K562 (cell line): Measurements from ENCODE around the gene JAK3. TPM values are rescaled to one million over a fixed set of nuclear protein-coding genes. Genes with fewer than 3 reads are reported as not detected.
A peak's percentile ranks its signal among the peaks of the same experiment; 100 is the strongest.

Source experiments
- BRCA1 ChIP-seq, 2 experiments: fragments of 450-650 bp in 1 of 2; sonication (generic) in 1 of 2; formaldehyde crosslinking in 1 of 2; IDR thresholded peaks; 2 replicates each; pipeline versions ENCODE4 v1.5.0 to v1.6.1; 2017 to 2020; ENCODE audit warnings: mild to moderate bottlenecking in 1 of 2, missing genetic modification reagents in 1 of 2
- CC2D1A ChIP-seq: fragments of 450-650 bp; IDR thresholded peaks from 2 replicates; pipeline ENCODE4 v1.6.1; 2017; ENCODE audit warnings: mild to moderate bottlenecking
- CHD1 ChIP-seq: fragments of 200-600 bp; sonication (generic); IDR thresholded peaks from one replicate; pipeline ENCODE4 v1.6.1; 2012; ENCODE audit warnings: mild to moderate bottlenecking, moderate library complexity, low read length, inconsistent platforms
- DACH1 ChIP-seq: fragments of 450-650 bp; IDR thresholded peaks from 2 replicates; pipeline ENCODE4 v1.6.1; 2018; ENCODE audit not compliant: partially characterized antibody
- DPF2 ChIP-seq: fragments of 450-650 bp; IDR thresholded peaks from 2 replicates; pipeline ENCODE4 v1.6.1; 2016
- GABPA ChIP-seq: fragments of 200-800 bp; sonication (Bioruptor generic); conservative IDR thresholded peaks from 2 replicates; pipeline ENCODE4 v1.6.1; 2016; ENCODE audit warnings: low read depth, missing genetic modification characterization, missing compliant biosample characterization
- JUN ChIP-seq, 2 experiments: sonication (generic) in 1 of 2; formaldehyde crosslinking in 1 of 2; IDR thresholded peaks; 2 replicates each; pipeline versions ENCODE4 v1.6.1 to v1.8.0; 2012 to 2022; ENCODE audit warnings: borderline replicate concordance in 2 of 2, mild to moderate bottlenecking in 2 of 2, improper control_type of control experiment in 1 of 2, low read depth in 1 of 2, low read length in 1 of 2, missing genetic modification reagents in 1 of 2
- KDM5B ChIP-seq: fragments of 200-600 bp; sonication (generic); IDR thresholded peaks from 2 replicates; pipeline ENCODE4 v1.6.1; 2012; ENCODE audit warnings: low read depth, mild to moderate bottlenecking, moderate library complexity, low read length, control low read depth, inconsistent platforms; ENCODE audit not compliant: insufficient replicate concordance
- MCM5 ChIP-seq: fragments of 450-650 bp; IDR thresholded peaks from 2 replicates; pipeline ENCODE4 v1.6.1; 2016; ENCODE audit warnings: low read depth
- MEF2A ChIP-seq: IDR thresholded peaks from 2 replicates; pipeline ENCODE4 v1.6.1; 2011; ENCODE audit warnings: low read depth, mild to moderate bottlenecking, low read length, moderate library complexity; ENCODE audit not compliant: control insufficient read depth
- MTA3 ChIP-seq: fragments of 450-650 bp; formaldehyde crosslinking; IDR thresholded peaks from 2 replicates; pipeline ENCODE4 v1.6.1; 2017; ENCODE audit warnings: mild to moderate bottlenecking, borderline replicate concordance
- NBN ChIP-seq: fragments of 450-650 bp; IDR thresholded peaks from 2 replicates; pipeline ENCODE4 v1.6.1; 2016; ENCODE audit warnings: low read depth, mild to moderate bottlenecking
- NFE2L1 ChIP-seq: fragments of 450-650 bp; IDR thresholded peaks from 2 replicates; pipeline ENCODE4 v1.6.1; 2016; ENCODE audit warnings: missing genetic modification characterization, low read depth, mild to moderate bottlenecking, missing compliant biosample characterization, moderate library complexity, borderline replicate concordance
- POU5F1 ChIP-seq: fragments of 150-350 bp; IDR thresholded peaks from 2 replicates; pipeline ENCODE4 v1.6.1; 2014; ENCODE audit warnings: borderline replicate concordance, low read length, low read depth, mild to moderate bottlenecking; ENCODE audit not compliant: partially characterized antibody
- SIN3A ChIP-seq, 2 experiments: fragments of 150-350 bp in 1 of 2; IDR thresholded peaks; 2 replicates each; pipeline ENCODE4 v1.6.1; 2011 to 2016; ENCODE audit warnings: borderline replicate concordance in 2 of 2, low read depth in 2 of 2, low read length in 2 of 2, mild to moderate bottlenecking in 2 of 2, moderate library complexity in 2 of 2; ENCODE audit not compliant: control insufficient read depth in 1 of 2
- ZBTB7A ChIP-seq: IDR thresholded peaks from 2 replicates; pipeline ENCODE4 v1.6.1; 2011; ENCODE audit warnings: low read depth, mild to moderate bottlenecking, low read length, moderate library complexity, borderline replicate concordance; ENCODE audit not compliant: control insufficient read depth
- ZNF282 ChIP-seq: sonication (generic); formaldehyde crosslinking; IDR thresholded peaks from 2 replicates; pipeline ENCODE4 v1.8.1; 2023; ENCODE audit warnings: missing genetic modification reagents
- ZNF583 ChIP-seq: fragments of 250-450 bp; sonication (Bioruptor Pico); IDR thresholded peaks from 2 replicates; pipeline ENCODE4 v1.4.0; 2020
- ZNF717 ChIP-seq: fragments of 250-450 bp; sonication (Bioruptor Pico); IDR thresholded peaks from 2 replicates; pipeline ENCODE4 v1.5.0; 2021
- polyA plus RNA-seq, 8 experiments: library from polyadenylated mRNA; depleted of rRNA in 4 of 8; stranded (reverse) in 5 of 8; unstranded in 3 of 8; fragments of >200 nt; fragmentation: Nextera tagmentation in 2 of 8; fragmentation: Illumina TruSeq in 1 of 8; extraction: Ambion mirVana in 2 of 8; extraction: Trizol in 1 of 8; gene quantifications; 2 replicates each; pipeline versions ENCODE4 v1.2.1 to v1.2.3, GENCODE V29; 2011 to 2014; ENCODE audit warnings: inconsistent platforms in 1 of 8, missing spikeins in 1 of 8
- total RNA-seq, 7 experiments: library from RNA; depleted of rRNA in 6 of 7; stranded (reverse); fragments of >200 nt in 6 of 7; fragmentation: Illumina TruSeq in 2 of 7; extraction: Trizol in 2 of 7; gene quantifications; 2 replicates each; pipeline versions ENCODE4 v1.2.1 to v1.2.3, GENCODE V29; 2011 to 2021; ENCODE audit warnings: low replicate concordance in 1 of 7
- TF ChIP-seq, protein P1 (sequence below): fragments of 450-650 bp; formaldehyde crosslinking; IDR thresholded peaks from 2 replicates; pipeline ENCODE4 v1.4.0; 2020; ENCODE audit warnings: mild to moderate bottlenecking, moderate library complexity
- TF ChIP-seq, protein P2 (sequence below): fragments of 450-650 bp; formaldehyde crosslinking; IDR thresholded peaks from 2 replicates; pipeline ENCODE4 v1.4.0; 2022; ENCODE audit warnings: missing genetic modification characterization
- TF ChIP-seq, protein P3 (sequence below): sonication (generic); formaldehyde crosslinking; IDR thresholded peaks from 2 replicates; pipeline ENCODE4 v1.8.0; 2022; ENCODE audit warnings: missing genetic modification reagents, mild to moderate bottlenecking, borderline replicate concordance
- TF ChIP-seq, protein P4 (sequence below): fragments of 250-450 bp; sonication (Bioruptor Pico); IDR thresholded peaks from 2 replicates; pipeline ENCODE4 v1.4.0; 2020

Gene JAK3
- total and polyA plus RNA-seq, 9 of the 15 experiments (the other 6 are each of a cell fraction or from before 2014, with no cell fraction given): 0.01 to 0.18 (median 0.07) TPM; not detected in 1

DNA sequence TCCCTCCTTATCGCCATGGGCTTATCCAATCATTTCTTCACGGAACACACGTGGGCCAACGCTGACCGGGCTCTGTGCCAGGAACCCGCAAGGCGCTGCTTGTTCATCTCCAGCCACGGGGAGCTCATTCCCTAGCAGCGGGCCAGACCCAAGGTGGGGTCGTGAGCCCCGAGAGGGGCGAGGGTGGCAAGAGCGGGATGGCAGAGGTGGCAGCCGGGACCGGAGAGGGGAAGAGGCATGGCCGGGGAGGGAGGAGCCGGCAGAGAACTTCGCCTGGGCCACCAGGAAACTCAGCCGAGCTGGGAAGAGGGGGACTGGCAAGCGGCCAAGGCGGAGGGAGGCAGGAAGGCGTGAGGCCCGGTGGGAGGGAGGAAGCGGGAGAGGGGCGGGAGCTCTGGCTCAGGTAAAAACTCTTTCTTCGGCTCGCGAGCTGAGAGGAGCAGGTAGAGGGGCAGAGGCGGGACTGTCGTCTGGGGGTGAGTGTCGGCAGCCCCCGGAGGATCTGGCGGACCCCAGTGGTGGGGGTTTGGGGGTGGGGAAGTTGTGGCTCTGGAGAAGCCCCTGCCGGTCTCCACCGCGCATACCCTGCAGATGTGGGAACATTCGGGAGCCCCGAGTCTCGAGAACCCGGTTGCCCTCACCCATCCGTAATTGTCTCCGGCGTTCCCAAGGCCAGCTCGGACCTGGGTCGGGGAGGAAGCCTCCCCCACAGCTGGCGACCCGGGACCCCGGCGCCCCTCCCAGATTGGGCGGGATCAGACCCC is 52.9 kb downstream of the JAK3 start, which contains the start of gene B3GNT3 (continued):
- TF ChIP-seq, protein P1, sequence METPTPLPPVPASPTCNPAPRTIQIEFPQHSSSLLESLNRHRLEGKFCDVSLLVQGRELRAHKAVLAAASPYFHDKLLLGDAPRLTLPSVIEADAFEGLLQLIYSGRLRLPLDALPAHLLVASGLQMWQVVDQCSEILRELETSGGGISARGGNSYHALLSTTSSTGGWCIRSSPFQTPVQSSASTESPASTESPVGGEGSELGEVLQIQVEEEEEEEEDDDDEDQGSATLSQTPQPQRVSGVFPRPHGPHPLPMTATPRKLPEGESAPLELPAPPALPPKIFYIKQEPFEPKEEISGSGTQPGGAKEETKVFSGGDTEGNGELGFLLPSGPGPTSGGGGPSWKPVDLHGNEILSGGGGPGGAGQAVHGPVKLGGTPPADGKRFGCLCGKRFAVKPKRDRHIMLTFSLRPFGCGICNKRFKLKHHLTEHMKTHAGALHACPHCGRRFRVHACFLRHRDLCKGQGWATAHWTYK (CRISPR knock-in tag): no peak
- peak; percentile 77; the same call in 1 of the 2 replicates for TF ChIP-seq MTA3
- TF ChIP-seq NFE2L1: no peak
- TF ChIP-seq, protein P2, sequence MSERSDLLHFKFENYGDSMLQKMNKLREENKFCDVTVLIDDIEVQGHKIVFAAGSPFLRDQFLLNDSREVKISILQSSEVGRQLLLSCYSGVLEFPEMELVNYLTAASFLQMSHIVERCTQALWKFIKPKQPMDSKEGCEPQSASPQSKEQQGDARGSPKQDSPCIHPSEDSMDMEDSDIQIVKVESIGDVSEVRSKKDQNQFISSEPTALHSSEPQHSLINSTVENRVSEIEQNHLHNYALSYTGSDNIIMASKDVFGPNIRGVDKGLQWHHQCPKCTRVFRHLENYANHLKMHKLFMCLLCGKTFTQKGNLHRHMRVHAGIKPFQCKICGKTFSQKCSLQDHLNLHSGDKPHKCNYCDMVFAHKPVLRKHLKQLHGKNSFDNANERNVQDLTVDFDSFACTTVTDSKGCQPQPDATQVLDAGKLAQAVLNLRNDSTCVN (CRISPR knock-in tag): no peak
- TF ChIP-seq DPF2: peak; percentile 59
- no peak for TF ChIP-seq MCM5
- no peak for TF ChIP-seq SIN3A (IDR thresholded peaks at IDR 0.05; ENCODE audit: borderline replicate concordance in 2 of 2, control insufficient read depth in 1 of 2, low read depth in 2 of 2, low read length in 2 of 2)
- no peak for TF ChIP-seq CHD1
- TF ChIP-seq JUN (IDR thresholded peaks at IDR 0.05; ENCODE audit: borderline replicate concordance, low read depth, low read length): no peak
- no peak for TF ChIP-seq JUN (CRISPR knock-in tag; IDR thresholded peaks at IDR 0.05; ENCODE audit: borderline replicate concordance)
- no peak for TF ChIP-seq POU5F1
- TF ChIP-seq ZNF717 (CRISPR knock-in tag): no peak
- no peak for TF ChIP-seq BRCA1 (IDR thresholded peaks at IDR 0.05)
- TF ChIP-seq BRCA1 (CRISPR knock-in tag; IDR thresholded peaks at IDR 0.05): no peak
- no peak for TF ChIP-seq KDM5B
- peak; percentile 46; the same call in 1 of the 2 replicates for TF ChIP-seq NBN
- TF ChIP-seq DACH1: no peak
- TF ChIP-seq, protein P3, sequence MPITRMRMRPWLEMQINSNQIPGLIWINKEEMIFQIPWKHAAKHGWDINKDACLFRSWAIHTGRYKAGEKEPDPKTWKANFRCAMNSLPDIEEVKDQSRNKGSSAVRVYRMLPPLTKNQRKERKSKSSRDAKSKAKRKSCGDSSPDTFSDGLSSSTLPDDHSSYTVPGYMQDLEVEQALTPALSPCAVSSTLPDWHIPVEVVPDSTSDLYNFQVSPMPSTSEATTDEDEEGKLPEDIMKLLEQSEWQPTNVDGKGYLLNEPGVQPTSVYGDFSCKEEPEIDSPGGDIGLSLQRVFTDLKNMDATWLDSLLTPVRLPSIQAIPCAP (CRISPR knock-in tag): no peak
- no peak for TF ChIP-seq ZNF583 (CRISPR knock-in tag)
- TF ChIP-seq ZNF282 (CRISPR knock-in tag): no peak
- TF ChIP-seq GABPA (tag): 0 out of 2 replicates have a peak, but pooled peaks have one; percentile 38
- TF ChIP-seq CC2D1A: peak; percentile 52; the same call in 1 of the 2 replicates
- no peak for TF ChIP-seq MEF2A
- peak; percentile 77; the same call in 1 of the 2 replicates for TF ChIP-seq ZBTB7A
- TF ChIP-seq, protein P4, sequence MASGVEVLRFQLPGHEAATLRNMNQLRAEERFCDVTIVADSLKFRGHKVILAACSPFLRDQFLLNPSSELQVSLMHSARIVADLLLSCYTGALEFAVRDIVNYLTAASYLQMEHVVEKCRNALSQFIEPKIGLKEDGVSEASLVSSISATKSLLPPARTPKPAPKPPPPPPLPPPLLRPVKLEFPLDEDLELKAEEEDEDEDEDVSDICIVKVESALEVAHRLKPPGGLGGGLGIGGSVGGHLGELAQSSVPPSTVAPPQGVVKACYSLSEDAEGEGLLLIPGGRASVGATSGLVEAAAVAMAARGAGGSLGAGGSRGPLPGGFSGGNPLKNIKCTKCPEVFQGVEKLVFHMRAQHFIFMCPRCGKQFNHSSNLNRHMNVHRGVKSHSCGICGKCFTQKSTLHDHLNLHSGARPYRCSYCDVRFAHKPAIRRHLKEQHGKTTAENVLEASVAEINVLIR (CRISPR knock-in tag): no peak
